Activated CD4-positive, alpha-beta T cell treated with anti-CD3 and anti-CD28 coated beads, Interleukin-2, amount 10 ng/mL, durations not matched to agents 24 days and 14 days (primary cell): Measurements from ENCODE around the gene RASGRP3. TPM values are rescaled to one million over a fixed set of nuclear protein-coding genes. Genes with fewer than 3 reads are reported as not detected.

ENCODE experiments used
- DNase-seq: peaks from one replicate; pipeline ENCODE4 v3.0.0; 2022
- H3K27ac Mint-ChIP-seq: one replicate; pipeline ENCODE4 v1.8.0; 2022; ENCODE audit warnings: mild to moderate bottlenecking, mixed read lengths
- H3K27me3 Mint-ChIP-seq: one replicate; pipeline ENCODE4 v1.8.0; 2022; ENCODE audit warnings: mixed read lengths
- H3K36me3 Mint-ChIP-seq: one replicate; pipeline ENCODE4 v1.8.0; 2022; ENCODE audit warnings: low read depth, mild to moderate bottlenecking, mixed read lengths
- H3K4me1 Mint-ChIP-seq: one replicate; pipeline ENCODE4 v1.8.0; 2021; ENCODE audit warnings: mixed read lengths
- H3K4me3 Mint-ChIP-seq: one replicate; pipeline ENCODE4 v1.8.0; 2022; ENCODE audit warnings: mild to moderate bottlenecking, moderate library complexity, mixed read lengths
- H3K9me3 Mint-ChIP-seq: one replicate; pipeline ENCODE4 v1.8.0; 2021; ENCODE audit warnings: mixed read lengths
- intact Hi-C: fragments of 100-400 bp; cut with micrococcal nuclease; formaldehyde crosslinking; loops from one replicate; pipeline ENCODE4 v1.15.1; 2023
- total RNA-seq: library from RNA; stranded (reverse); gene quantifications from 2 replicates; pipeline ENCODE4 v1.2.3, GENCODE V29; 2022

The RASGRP3 gene
- total RNA-seq, 1 donor from 2014 or later: 3.3 TPM

DNA sequence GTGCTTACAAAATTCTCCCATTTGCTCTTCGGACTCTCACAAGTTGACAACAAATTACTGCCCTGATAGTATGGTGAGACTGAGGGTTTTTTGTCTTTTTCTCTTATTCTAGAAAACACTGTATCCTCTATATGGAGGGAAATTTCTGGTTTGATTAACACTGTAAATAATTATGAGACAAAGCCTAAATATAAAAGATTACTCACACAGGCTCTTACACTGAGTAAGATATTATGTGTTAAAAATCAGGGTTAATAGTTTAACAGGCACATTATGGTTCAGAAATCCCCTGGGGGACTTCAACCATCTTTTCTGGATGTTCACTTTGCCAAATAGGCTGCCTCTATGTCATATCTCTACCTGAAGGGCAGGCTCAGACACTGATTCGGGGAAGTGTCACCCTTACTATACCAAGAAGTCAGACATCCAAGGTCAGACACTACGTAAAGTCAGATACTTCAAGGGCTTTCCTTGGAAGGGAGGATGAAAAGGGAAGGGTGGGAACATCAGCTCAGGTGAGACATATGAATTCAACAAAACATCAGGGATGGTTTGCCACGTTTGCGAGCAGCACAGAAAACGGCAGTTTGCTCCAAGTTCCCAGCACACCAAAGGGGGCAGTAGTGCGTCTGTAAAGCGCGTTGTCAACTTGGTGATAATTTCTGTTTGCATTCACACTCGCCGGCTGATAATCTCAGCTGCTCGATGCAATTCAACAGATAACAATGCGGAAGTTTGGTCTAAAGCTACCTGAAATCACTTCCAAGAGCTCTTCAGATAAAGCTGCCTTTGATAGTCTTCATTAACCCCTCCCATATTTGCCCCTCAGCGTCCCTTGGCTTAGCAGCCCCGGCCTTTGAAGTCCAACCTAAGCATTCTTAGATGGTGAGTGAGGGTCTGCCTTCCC is 972 bp upstream of the RASGRP3 start:
- intact Hi-C loops: loop anchor here (1.0 to 5.0 kb wide), 7 partner anchors 9 to 154 kb away; partner anchors contain the start of gene FAM98A
- Mint-ChIP-seq H3K4me3 (peak overlapping the region; percentile 93), H3K4me1 (peaks cover 28% of the 10 kb centered on the region), H3K27ac (peak overlapping the region; percentile 99), H3K9me3 (no peaks in the 10 kb centered on the region), H3K36me3 (no peaks in the 10 kb centered on the region), H3K27me3 (peaks cover 6% of the 10 kb centered on the region)
- DNase-seq: peak; percentile 95

DNA sequence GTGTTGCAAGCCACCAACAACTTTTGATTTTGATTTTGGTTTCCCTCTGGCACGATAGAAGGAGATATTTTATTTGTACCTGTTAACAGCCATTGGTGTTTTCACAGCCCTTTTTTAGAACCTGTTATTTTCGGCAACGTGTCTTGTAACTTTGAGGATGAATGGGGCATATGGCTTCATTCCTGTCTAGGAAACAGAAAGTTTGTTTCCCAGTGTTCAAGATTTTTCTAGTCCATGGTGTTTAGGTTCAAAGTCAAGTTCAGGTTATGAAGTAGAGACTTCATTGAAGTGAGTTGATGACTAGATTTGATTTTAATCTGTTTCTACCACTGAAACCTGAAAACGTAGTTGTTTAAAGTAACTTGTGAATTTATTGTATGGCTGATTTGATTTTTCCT is 343 bp downstream of the RASGRP3 start:
- Mint-ChIP-seq H3K4me3 (peak overlapping the region; percentile 93), H3K9me3 (no peaks in the 10 kb centered on the region), H3K27me3 (peaks cover 6% of the 10 kb centered on the region), H3K36me3 (no peaks in the 10 kb centered on the region), H3K27ac (peak overlapping the region; percentile 99), H3K4me1 (peaks cover 31% of the 10 kb centered on the region)
- intact Hi-C loops: loop anchor here (1.0 to 5.0 kb wide), 6 partner anchors 8 to 155 kb away; partner anchors contain the start of gene FAM98A
- no peak for DNase-seq

GRCh38 chr2:33477473-33478468 is 1.3 kb downstream of the RASGRP3 start:
- Mint-ChIP-seq H3K27me3 (peaks cover under 1% of the 10 kb centered on the region), H3K4me1 (peaks cover 31% of the 10 kb centered on the region), H3K4me3 (peak overlapping the region; percentile 93), H3K36me3 (no peaks in the 10 kb centered on the region), H3K9me3 (no peaks in the 10 kb centered on the region), H3K27ac (peak overlapping the region; percentile 99)
- peak; percentile 71 for DNase-seq
- intact Hi-C loops: loop anchor here (5.0 kb wide), 1 partner anchor 50 kb away; no protein-coding TSS in a partner anchor

DNA sequence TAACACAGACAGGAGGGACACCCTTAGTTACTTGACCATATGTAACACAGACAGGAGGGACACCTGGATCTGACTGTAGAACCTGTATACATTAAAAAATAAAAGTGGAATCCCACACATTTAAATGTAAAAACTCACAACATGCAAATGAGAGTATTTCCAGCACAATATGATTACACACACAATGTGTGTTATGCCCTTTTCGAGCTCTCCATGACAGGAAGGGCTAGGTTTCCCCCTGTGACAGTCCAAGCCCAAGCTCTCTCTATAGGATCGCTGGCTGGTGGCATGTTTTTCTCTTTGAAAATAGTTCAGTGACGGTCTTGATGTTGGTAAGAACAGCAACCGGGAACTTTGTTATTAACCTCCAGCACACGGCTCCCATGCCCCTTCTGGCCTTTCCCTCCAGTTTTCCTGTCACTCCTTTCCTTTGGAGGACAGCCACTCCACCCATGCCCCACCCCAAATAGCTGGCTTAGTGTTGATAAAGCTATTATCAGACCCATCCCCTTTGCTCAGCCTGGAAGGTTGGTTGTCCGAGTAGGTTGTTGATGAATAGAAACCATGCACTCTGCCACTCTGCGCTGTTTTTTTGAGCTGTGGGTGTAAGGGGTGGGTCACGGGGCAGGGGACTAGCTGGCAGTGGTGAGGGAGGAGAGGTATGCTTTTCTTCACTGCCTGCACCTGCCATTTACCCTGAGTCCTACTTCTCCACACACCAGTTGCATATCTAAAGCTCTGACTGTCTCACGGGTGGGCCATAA is 2.7 kb downstream of the RASGRP3 start:
- no peak overlapping the region for H3K4me3 Mint-ChIP-seq
- peaks cover 34% of the 10 kb centered on the region for H3K4me1 Mint-ChIP-seq
- H3K36me3 Mint-ChIP-seq: no peaks in the 10 kb centered on the region
- H3K27ac Mint-ChIP-seq: no peak overlapping the region
- H3K9me3 Mint-ChIP-seq: no peaks in the 10 kb centered on the region
- DNase-seq: no peak
- H3K27me3 Mint-ChIP-seq: no peaks in the 10 kb centered on the region
- intact Hi-C loops: loop anchor here (5.0 kb wide), 1 partner anchor 48 kb away; no protein-coding TSS in a partner anchor

GRCh38 chr2:33482518-33482917 is 6.1 kb downstream of the RASGRP3 start:
- DNase-seq: no peak
- H3K4me1 Mint-ChIP-seq: peaks cover 18% of the 10 kb centered on the region
- H3K36me3 Mint-ChIP-seq: peaks cover 15% of the 10 kb centered on the region
- H3K9me3 Mint-ChIP-seq: peaks cover 8% of the 10 kb centered on the region
- H3K4me3 Mint-ChIP-seq: no peak overlapping the region
- intact Hi-C loops: no loop called here
- no peak overlapping the region for H3K27ac Mint-ChIP-seq
- no peaks in the 10 kb centered on the region for H3K27me3 Mint-ChIP-seq

GRCh38 chr2:33484042-33484621 is 7.7 kb downstream of the RASGRP3 start:
- H3K36me3 Mint-ChIP-seq: peaks cover 15% of the 10 kb centered on the region
- H3K4me3 Mint-ChIP-seq: no peak overlapping the region
- no peak for DNase-seq
- intact Hi-C loops: loop anchor here (1.0 kb wide), 1 partner anchor 8 kb away; the partner anchor contains the start of gene RASGRP3
- peaks cover 10% of the 10 kb centered on the region for H3K9me3 Mint-ChIP-seq
- peaks cover 18% of the 10 kb centered on the region for H3K4me1 Mint-ChIP-seq
- H3K27ac Mint-ChIP-seq: peak overlapping the region; percentile 29
- no peaks in the 10 kb centered on the region for H3K27me3 Mint-ChIP-seq

GRCh38 chr2:33485051-33485450 is 8.6 kb downstream of the RASGRP3 start:
- no peak overlapping the region for H3K4me3 Mint-ChIP-seq
- intact Hi-C loops: no loop called here
- peaks cover 16% of the 10 kb centered on the region for H3K36me3 Mint-ChIP-seq
- no peak for DNase-seq
- H3K9me3 Mint-ChIP-seq: peaks cover 12% of the 10 kb centered on the region
- no peaks in the 10 kb centered on the region for H3K27me3 Mint-ChIP-seq
- H3K27ac Mint-ChIP-seq: no peak overlapping the region
- H3K4me1 Mint-ChIP-seq: peaks cover 19% of the 10 kb centered on the region

- intact Hi-C loops: no loop called here
- Mint-ChIP-seq H3K36me3 (peaks cover 18% of the 10 kb centered on the region), H3K9me3 (peaks cover 15% of the 10 kb centered on the region), H3K27ac (no peak overlapping the region), H3K27me3 (no peaks in the 10 kb centered on the region), H3K4me1 (peaks cover 17% of the 10 kb centered on the region), H3K4me3 (no peak overlapping the region)
- DNase-seq: no peak
Measured at GRCh38 chr2:33486544-33486943, 10.1 kb downstream of the RASGRP3 start.

- Mint-ChIP-seq H3K27ac (peak overlapping the region; percentile 75), H3K4me3 (no peak overlapping the region), H3K36me3 (peaks cover 18% of the 10 kb centered on the region), H3K9me3 (peaks cover 15% of the 10 kb centered on the region), H3K27me3 (no peaks in the 10 kb centered on the region), H3K4me1 (peaks cover 23% of the 10 kb centered on the region)
- intact Hi-C loops: loop anchor here (1.0 kb wide), 2 partner anchors 9 to 12 kb away; partner anchors contain the start of gene RASGRP3
- DNase-seq: no peak
Measured at GRCh38 chr2:33488178-33488690, 11.8 kb downstream of the RASGRP3 start.

- Mint-ChIP-seq H3K9me3 (peaks cover 15% of the 10 kb centered on the region), H3K4me1 (peaks cover 21% of the 10 kb centered on the region), H3K27ac (peak overlapping the region; percentile 75), H3K27me3 (no peaks in the 10 kb centered on the region), H3K4me3 (no peak overlapping the region), H3K36me3 (peaks cover 18% of the 10 kb centered on the region)
- intact Hi-C loops: loop anchor here (1.0 kb wide), 2 partner anchors 8 to 13 kb away; partner anchors contain the start of gene RASGRP3
- DNase-seq: no peak
Measured at GRCh38 chr2:33488715-33489540, 12.5 kb downstream of the RASGRP3 start.

DNA sequence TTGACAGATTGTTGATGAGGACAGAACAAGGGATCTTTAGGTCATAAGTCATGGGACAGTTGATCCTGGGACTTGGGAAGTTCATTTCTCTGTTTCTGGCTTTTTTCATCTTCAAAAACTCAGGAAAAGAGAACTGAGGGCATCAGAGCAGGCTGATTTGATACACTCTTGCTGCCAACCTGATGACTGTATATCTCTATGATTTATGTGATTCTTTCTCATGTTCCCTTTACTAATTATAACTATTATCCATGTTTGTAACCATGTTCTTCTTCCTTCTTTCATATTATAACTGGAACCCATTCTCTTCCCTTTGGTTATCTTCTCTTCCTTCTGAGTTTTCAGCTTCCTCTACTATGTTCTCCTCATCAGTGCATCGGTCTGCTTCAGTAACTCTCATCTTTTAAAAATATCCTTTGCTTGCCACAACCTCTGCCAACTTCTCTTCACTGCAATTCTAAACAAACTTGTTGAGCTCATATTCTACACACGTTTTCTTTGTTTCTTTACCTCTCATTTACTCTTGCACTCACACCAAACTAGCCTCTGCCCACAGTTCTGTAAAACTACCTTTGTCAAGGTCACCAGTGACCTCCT is 13.5 kb downstream of the RASGRP3 start:
- peaks cover 21% of the 10 kb centered on the region for H3K4me1 Mint-ChIP-seq
- H3K36me3 Mint-ChIP-seq: peaks cover 16% of the 10 kb centered on the region
- peaks cover 15% of the 10 kb centered on the region for H3K9me3 Mint-ChIP-seq
- no peak for DNase-seq
- H3K27ac Mint-ChIP-seq: no peak overlapping the region
- no peaks in the 10 kb centered on the region for H3K27me3 Mint-ChIP-seq
- intact Hi-C loops: no loop called here
- no peak overlapping the region for H3K4me3 Mint-ChIP-seq
